GM18907 (cell line): ENCODE measurements around the gene MAPKAPK2.

Experiments used
- ATAC-seq: cut with Tn5 transposase; IDR thresholded peaks from one replicate; pipeline ENCODE4 v1.9.1; 2021; ENCODE audit warnings: mild to moderate bottlenecking, moderate library complexity; ENCODE audit not compliant: unreplicated experiment

MAPKAPK2 gene

GRCh38 chr1:206658981-206659273 is 25.8 kb upstream of the MAPKAPK2 start:
- no peak for ATAC-seq

GRCh38 chr1:206660136-206660535 is 24.6 kb upstream of the MAPKAPK2 start:
- ATAC-seq, result no peak

- ATAC-seq, result no peak
These were observed 23.4 kb upstream of the MAPKAPK2 start for GRCh38 chr1:206661161-206661820.

GRCh38 chr1:206662396-206663092 is 22.2 kb upstream of the MAPKAPK2 start:
- ATAC-seq, result no peak

GRCh38 chr1:206663362-206663761 is 21.3 kb upstream of the MAPKAPK2 start:
- ATAC-seq, result no peak

- peak; percentile 72 for ATAC-seq
These were observed 20.7 kb upstream of the MAPKAPK2 start for GRCh38 chr1:206663832-206664652.

GRCh38 chr1:206664740-206665139 is 20.0 kb upstream of the MAPKAPK2 start:
- ATAC-seq, result no peak

GRCh38 chr1:206666031-206666561 is 18.6 kb upstream of the MAPKAPK2 start:
- ATAC-seq, result no peak

GRCh38 chr1:206666954-206667665 is 17.6 kb upstream of the MAPKAPK2 start:
- no peak for ATAC-seq

GRCh38 chr1:206668351-206668750 is 16.4 kb upstream of the MAPKAPK2 start:
- no peak for ATAC-seq

GRCh38 chr1:206668874-206669410 is 15.8 kb upstream of the MAPKAPK2 start:
- no peak for ATAC-seq

GRCh38 chr1:206672011-206672688 is 12.6 kb upstream of the MAPKAPK2 start:
- ATAC-seq, result no peak

- no peak for ATAC-seq
These were observed 11.6 kb upstream of the MAPKAPK2 start for GRCh38 chr1:206672844-206673758.

- ATAC-seq, result no peak
These were observed 10.5 kb upstream of the MAPKAPK2 start for GRCh38 chr1:206674236-206674635.

GRCh38 chr1:206674745-206675175 is 9.9 kb upstream of the MAPKAPK2 start:
- no peak for ATAC-seq

- no peak for ATAC-seq
These were observed 8.2 kb upstream of the MAPKAPK2 start for GRCh38 chr1:206676499-206676898.

- ATAC-seq, result peak; percentile 30
These were observed 6.2 kb upstream of the MAPKAPK2 start for GRCh38 chr1:206678490-206678889.

- peak; percentile 83 for ATAC-seq
These were observed 4.9 kb upstream of the MAPKAPK2 start for GRCh38 chr1:206679738-206680211.

GRCh38 chr1:206680279-206680678 is 4.4 kb upstream of the MAPKAPK2 start:
- ATAC-seq, result no peak
